Left ventricle myocardium inferior (tissue), 1 donor: Measurements from ENCODE around the gene SLC25A39. TPM values are rescaled to one million over a fixed set of nuclear protein-coding genes. Genes with fewer than 3 reads are reported as not detected.

ENCODE experiments used
- DNase-seq: peaks from one replicate; pipeline ENCODE4 v3.0.0-alpha.2; 2020
- H3K27ac ChIP-seq: fragments of 200-600 bp; replicated peaks from 2 replicates; pipeline ENCODE4 v1.8.0; 2021
- H3K27me3 ChIP-seq: fragments of 200-600 bp; 2 replicates; pipeline ENCODE4 v1.8.0; 2021; ENCODE audit warnings: low read depth
- H3K36me3 ChIP-seq: fragments of 200-600 bp; 2 replicates; pipeline ENCODE4 v1.8.0; 2021
- H3K4me1 ChIP-seq: fragments of 200-600 bp; 2 replicates; pipeline ENCODE4 v1.8.0; 2021
- H3K4me3 ChIP-seq: fragments of 200-600 bp; 2 replicates; pipeline ENCODE4 v1.8.0; 2021; ENCODE audit warnings: mild to moderate bottlenecking, moderate library complexity
- H3K9me3 ChIP-seq: fragments of 200-600 bp; replicated peaks from 2 replicates; pipeline ENCODE4 v1.8.0; 2021
- intact Hi-C: fragments of 100-400 bp; cut with micrococcal nuclease; formaldehyde crosslinking; loops from one replicate; pipeline ENCODE4 v1.11.0; 2022
- total RNA-seq: library from RNA; stranded (reverse); fragmentation: NEBNext Ultra II Directional; extraction: Animal tissue kit (Norgen Biotek cat#: 25700); gene quantifications from one replicate; pipeline ENCODE4 v1.2.1, GENCODE V29; 2021
- TF ChIP-seq, protein P1 (sequence below): fragments of 200-600 bp; IDR thresholded peaks from 2 replicates; pipeline ENCODE4 v1.8.0; 2021; ENCODE audit warnings: antibody characterized with exemption, mild to moderate bottlenecking, borderline replicate concordance
- donor health status: DM: no; HTN: yes; CAD: no; lungs with severe emphysema.

Gene SLC25A39
- total RNA-seq, 1 donor from 2014 or later = 46.7 TPM

DNA sequence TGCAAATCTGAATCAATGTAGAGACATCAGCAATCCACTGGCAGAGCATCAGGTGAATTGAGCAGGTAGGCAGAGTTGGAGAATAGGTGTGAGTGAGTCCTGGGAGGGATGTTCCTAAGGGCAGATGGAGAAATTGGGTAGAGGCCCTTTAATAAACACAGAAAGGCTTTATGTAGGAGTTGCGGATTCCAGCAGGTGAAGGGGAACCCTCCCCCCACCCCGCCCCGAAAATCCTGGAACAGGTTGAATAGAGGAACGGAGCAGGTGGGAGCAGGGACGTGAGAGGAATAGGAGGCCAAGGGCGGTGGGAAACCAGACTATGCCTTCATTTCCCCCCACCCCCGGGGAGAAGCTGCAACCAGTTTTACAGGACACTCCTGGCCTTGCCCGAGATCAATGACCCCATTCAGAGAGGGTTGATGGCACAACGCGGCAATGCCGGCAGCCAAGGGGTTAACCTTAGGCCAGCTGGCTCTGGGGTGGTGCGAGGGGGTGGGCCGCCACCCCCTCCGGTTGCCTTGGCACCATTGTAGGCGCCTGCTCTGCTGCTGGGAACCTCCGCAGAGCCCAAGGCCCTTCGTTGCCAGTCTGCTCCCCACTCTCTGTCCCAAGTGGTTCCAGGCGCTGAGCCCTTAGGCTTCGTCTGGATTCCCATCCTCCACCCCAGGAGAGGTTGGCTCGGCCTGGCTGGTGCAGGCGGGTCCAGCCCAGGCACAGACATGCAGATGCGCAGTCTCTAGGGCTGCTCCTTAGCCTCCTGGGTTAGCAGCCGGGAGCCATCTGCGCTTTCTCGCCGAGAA lies 17.0 kb downstream of the SLC25A39 start:
- peaks cover 79% of the 10 kb centered on the region for H3K27me3 ChIP-seq
- intact Hi-C loops = no loop called here
- H3K27ac ChIP-seq = no peak overlapping the region
- DNase-seq = no peak
- H3K4me1 ChIP-seq = peaks cover 21% of the 10 kb centered on the region
- H3K9me3 ChIP-seq = no peaks in the 10 kb centered on the region
- peak overlapping the region; percentile 73 for H3K4me3 ChIP-seq
- TF ChIP-seq, protein P1, sequence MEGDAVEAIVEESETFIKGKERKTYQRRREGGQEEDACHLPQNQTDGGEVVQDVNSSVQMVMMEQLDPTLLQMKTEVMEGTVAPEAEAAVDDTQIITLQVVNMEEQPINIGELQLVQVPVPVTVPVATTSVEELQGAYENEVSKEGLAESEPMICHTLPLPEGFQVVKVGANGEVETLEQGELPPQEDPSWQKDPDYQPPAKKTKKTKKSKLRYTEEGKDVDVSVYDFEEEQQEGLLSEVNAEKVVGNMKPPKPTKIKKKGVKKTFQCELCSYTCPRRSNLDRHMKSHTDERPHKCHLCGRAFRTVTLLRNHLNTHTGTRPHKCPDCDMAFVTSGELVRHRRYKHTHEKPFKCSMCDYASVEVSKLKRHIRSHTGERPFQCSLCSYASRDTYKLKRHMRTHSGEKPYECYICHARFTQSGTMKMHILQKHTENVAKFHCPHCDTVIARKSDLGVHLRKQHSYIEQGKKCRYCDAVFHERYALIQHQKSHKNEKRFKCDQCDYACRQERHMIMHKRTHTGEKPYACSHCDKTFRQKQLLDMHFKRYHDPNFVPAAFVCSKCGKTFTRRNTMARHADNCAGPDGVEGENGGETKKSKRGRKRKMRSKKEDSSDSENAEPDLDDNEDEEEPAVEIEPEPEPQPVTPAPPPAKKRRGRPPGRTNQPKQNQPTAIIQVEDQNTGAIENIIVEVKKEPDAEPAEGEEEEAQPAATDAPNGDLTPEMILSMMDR = no peak
- no peaks in the 10 kb centered on the region for H3K36me3 ChIP-seq

DNA sequence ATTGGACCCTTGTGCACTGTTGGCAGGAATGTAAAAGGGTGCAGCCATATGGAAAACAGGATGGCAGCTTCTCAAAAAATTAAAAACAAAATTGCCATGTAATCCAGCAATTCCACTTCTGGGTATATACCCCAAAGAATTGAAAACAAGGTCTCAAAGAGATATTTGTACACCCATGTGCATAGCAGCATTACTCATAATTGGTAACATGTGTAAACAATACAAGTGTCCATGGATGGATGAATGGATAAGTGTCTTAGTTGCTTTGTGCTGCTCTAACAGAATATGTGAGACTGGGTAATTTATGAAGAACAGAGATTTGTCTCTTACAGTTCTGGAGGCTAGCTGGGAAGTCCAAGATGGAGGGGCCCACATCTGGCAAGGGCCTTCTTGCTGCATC lies 20.0 kb downstream of the SLC25A39 start:
- Histone ChIP-seq H3K4me3 (no peak overlapping the region), H3K4me1 (peaks cover 21% of the 10 kb centered on the region), H3K36me3 (no peaks in the 10 kb centered on the region), H3K27me3 (peaks cover 71% of the 10 kb centered on the region), H3K9me3 (no peaks in the 10 kb centered on the region), H3K27ac (no peak overlapping the region)
- TF ChIP-seq, protein P1 = no peak
- intact Hi-C loops = no loop called here
- no peak for DNase-seq

DNA sequence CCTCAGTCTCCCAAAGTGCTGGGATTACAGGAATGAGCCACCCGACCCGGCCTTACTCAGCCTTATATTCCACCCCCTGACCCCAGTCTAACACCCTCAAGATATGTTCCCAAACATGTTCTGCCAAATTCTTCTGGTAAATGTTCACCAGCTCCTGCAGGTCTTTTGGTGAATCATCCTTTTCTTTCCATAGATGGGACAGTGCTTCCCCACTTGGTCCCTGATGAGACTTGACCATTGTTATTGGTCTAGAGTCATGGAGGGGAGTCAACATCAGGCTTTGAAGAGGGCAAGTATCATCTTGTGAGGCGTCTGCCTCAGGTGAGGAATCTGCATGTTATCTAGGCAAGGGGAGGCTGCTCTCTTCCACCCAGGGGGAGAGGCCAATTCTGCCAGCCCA lies 26.6 kb downstream of the SLC25A39 start:
- intact Hi-C loops = no loop called here
- TF ChIP-seq, protein P1 = no peak
- no peak for DNase-seq

DNA sequence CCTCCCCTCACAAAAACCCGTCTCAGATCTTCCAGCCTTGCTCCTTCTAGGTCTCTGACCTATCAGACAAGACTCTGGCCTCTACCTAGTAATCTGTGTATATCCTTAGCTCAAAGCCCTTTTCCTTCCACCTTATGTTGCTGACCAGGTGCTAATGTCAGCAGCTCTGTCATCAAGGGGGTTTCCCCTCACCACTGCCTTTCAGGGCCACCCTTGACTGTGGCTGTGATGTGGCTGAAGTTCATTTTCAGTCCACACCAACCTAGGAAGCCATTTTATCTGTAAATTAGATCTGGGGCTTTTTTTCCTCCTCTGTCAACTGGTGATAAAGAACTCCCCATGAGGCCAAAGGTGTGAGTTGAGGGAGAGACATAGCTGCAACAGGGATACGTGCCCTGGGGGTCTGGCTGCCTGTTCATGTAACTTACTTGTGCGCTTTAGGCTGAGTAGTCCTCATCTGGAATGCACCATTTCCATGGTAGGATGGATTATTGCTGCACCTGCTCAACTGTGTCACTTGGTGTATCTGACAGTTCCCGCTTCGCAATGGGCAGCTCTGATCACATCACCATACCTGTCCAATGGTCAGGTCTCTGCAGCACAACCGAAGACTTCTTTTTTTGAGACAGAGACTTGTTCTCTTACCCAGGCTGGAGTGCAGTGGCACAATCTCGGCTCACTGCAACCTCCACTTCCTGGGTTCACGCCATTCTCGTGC lies 31.0 kb downstream of the SLC25A39 start:
- H3K27ac ChIP-seq = no peak overlapping the region
- H3K27me3 ChIP-seq = peaks cover 8% of the 10 kb centered on the region
- H3K9me3 ChIP-seq = no peaks in the 10 kb centered on the region
- intact Hi-C loops = no loop called here
- no peaks in the 10 kb centered on the region for H3K4me1 ChIP-seq
- H3K4me3 ChIP-seq = no peak overlapping the region
- no peak for DNase-seq
- H3K36me3 ChIP-seq = no peaks in the 10 kb centered on the region
- TF ChIP-seq, protein P1 = no peak

More for the DNA sequence above, 26.6 kb downstream of the SLC25A39 start:
- Histone ChIP-seq H3K36me3 (no peaks in the 10 kb centered on the region), H3K4me3 (no peak overlapping the region), H3K27ac (no peak overlapping the region), H3K27me3 (peaks cover 29% of the 10 kb centered on the region), H3K9me3 (no peaks in the 10 kb centered on the region), H3K4me1 (no peaks in the 10 kb centered on the region)

DNA sequence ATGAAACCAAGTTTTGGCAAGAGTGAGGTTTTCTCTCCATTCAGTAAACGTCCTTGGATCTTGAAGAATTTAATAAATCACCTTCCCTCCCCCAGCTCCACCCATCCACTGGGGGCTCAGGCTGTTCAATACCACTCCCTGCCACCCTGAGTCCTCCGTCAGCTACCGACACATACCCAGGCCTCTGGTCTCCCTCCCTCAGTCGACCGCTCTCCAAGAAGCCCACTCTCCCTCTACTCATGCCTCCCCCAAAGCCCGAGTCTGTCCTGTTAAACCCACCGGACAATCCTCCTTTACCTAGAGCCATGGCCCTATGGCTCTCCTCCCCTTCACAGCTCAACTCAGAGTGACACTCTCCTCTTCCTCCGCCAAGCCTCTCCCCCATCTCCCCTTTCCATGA lies 37.0 kb downstream of the SLC25A39 start:
- TF ChIP-seq, protein P1 = no peak
- no peak for DNase-seq
- Histone ChIP-seq H3K4me3 (no peak overlapping the region), H3K9me3 (no peaks in the 10 kb centered on the region), H3K4me1 (no peaks in the 10 kb centered on the region), H3K27ac (no peak overlapping the region), H3K36me3 (no peaks in the 10 kb centered on the region), H3K27me3 (peaks cover 4% of the 10 kb centered on the region)
- intact Hi-C loops = no loop called here
